Body of pancreas (tissue), 4 donors: Measurements from ENCODE around the gene ELAC2. TPM values are rescaled to one million over a fixed set of nuclear protein-coding genes. Genes with fewer than 3 reads are reported as not detected.

ENCODE experiments used
- ATAC-seq: fragments of 150-250 bp; one replicate; pipeline ENCODE4 v1.9.1; 2016
- DNase-seq, 4 donors: peaks; one replicate each; pipeline ENCODE4 v3.0.0-alpha.2; 2019
- H3K27ac ChIP-seq, 4 donors: fragments of 200-600 bp; sonication (generic); 1 replicate in 3 of 4; 2 replicates in 1 of 4; pipeline versions ENCODE4 v1.5.1 to v1.6.1; 2016 to 2019; ENCODE audit warnings: mild to moderate bottlenecking in 1 of 4, mixed read lengths in 1 of 4, moderate library complexity in 1 of 4
- H3K27me3 ChIP-seq, 2 donors: fragments of 200-600 bp; sonication (generic); one replicate each; pipeline ENCODE4 v1.6.0; 2016; ENCODE audit warnings: mild to moderate bottlenecking in 1 of 2
- H3K36me3 ChIP-seq, 2 donors: fragments of 200-600 bp; sonication (generic); replicated peaks in 1 of 2; 2 replicates each; pipeline ENCODE4 v1.5.1; 2016; ENCODE audit warnings: low read depth in 2 of 2; ENCODE audit not compliant: insufficient read depth in 1 of 2
- H3K4me1 ChIP-seq: fragments of 200-600 bp; sonication (generic); one replicate; pipeline ENCODE4 v1.6.0; 2016
- H3K4me3 ChIP-seq, 2 donors: fragments of 200-600 bp; sonication (generic); 1 replicate in 1 of 2; 2 replicates in 1 of 2; pipeline ENCODE4 v1.5.1; 2016 to 2019
- H3K9me3 ChIP-seq, 3 donors: fragments of 200-600 bp; sonication (generic); 1 replicate in 2 of 3; 2 replicates in 1 of 3; pipeline ENCODE4 v1.5.1; 2016
- CTCF ChIP-seq, 7 experiments: fragments of 450-650 bp in 4 of 7; fragments of 200-600 bp in 3 of 7; sonication (generic) in 3 of 7; IDR thresholded peaks; one replicate each; pipeline ENCODE4 v1.5.1; 2016 to 2019; ENCODE audit warnings: antibody characterized with exemption in 7 of 7
- POLR2A ChIP-seq, 3 donors: fragments of 450-650 bp; IDR thresholded peaks; one replicate each; pipeline ENCODE4 v1.6.1; 2016; ENCODE audit warnings: antibody characterized with exemption in 3 of 3, mild to moderate bottlenecking in 2 of 3
- WGBS, 2 donors: methylation state at CpG; one replicate each; pipeline ENCODE4 v1.1.5; 2017; 5-methylcytosine and 5-hydroxymethylcytosine counted together
- intact Hi-C: fragments of 100-400 bp; cut with DNase I; formaldehyde crosslinking; loops from one replicate; pipeline ENCODE4 v1.15.1; 2023
- total RNA-seq, 2 donors: library from RNA; depleted of rRNA; stranded (reverse); fragments of >200 nt; gene quantifications; one replicate each; pipeline ENCODE4 v1.1.0, GENCODE V29; 2016

ELAC2 gene
- total RNA-seq, 2 donors from 2014 or later, result 31.6 to 52.1 TPM

GRCh38 chr17:13024526-13025257 is 6.9 kb upstream of the ELAC2 start:
- H3K27me3 ChIP-seq, result no peaks in the 10 kb centered on the region
- no peaks in the 10 kb centered on the region for H3K36me3 ChIP-seq
- H3K9me3 ChIP-seq, result no peaks in the 10 kb centered on the region
- peak; percentile 61 to 78 (median 67) for DNase-seq
- H3K4me3 ChIP-seq, result no peak overlapping the region
- peak; percentile 83 for ATAC-seq
- TF ChIP-seq CTCF (IDR thresholded peaks at IDR 0.05) (peak; percentile 74 to 95 (median 81)), POLR2A (IDR thresholded peaks at IDR 0.05) (no peak)
- WGBS, 2 donors, result 28 to 35% methylated on average over 17 to 19 of the region's 19 CpGs
- no peaks in the 10 kb centered on the region for H3K4me1 ChIP-seq
- no peak overlapping the region for H3K27ac ChIP-seq
- intact Hi-C loops, result no loop called here

DNA sequence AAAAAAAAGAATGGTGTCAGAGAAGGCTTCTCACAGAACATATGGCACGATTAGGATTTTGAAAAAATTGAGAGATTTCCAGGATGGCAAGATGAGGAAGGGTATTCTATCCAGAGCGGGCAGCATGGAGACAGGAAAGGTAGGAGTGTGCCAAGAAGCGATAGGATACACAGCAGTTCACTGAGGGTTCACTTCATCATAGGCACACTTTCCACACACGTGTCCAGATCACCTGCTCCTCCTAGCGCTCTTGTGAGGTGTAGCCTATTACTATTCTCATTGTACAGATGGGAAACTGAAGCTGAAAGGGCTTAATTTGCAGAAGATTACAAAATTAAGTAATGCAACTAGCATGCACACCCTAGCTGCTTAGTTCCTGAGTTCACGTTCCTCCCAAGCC is 6.2 kb upstream of the ELAC2 start:
- intact Hi-C loops, result no loop called here
- no peak overlapping the region for H3K27ac ChIP-seq
- no peak for TF ChIP-seq POLR2A (IDR thresholded peaks at IDR 0.05)
- no peak for TF ChIP-seq CTCF (IDR thresholded peaks at IDR 0.05)
- DNase-seq (peak in 1 of 4 donors; percentile 36), ATAC-seq (peak; percentile 48)
- no peaks in the 10 kb centered on the region for H3K4me1 ChIP-seq
- no peaks in the 10 kb centered on the region for H3K36me3 ChIP-seq
- no peaks in the 10 kb centered on the region for H3K9me3 ChIP-seq
- no peak overlapping the region for H3K4me3 ChIP-seq
- H3K27me3 ChIP-seq, result no peaks in the 10 kb centered on the region
- 51 to 54% methylated on average over 6 of the region's 6 CpGs for WGBS, 2 donors

GRCh38 chr17:13016881-13017654 is 759 bp downstream of the ELAC2 start:
- 14 to 23% methylated on average over 15 to 21 of the region's 21 CpGs for WGBS, 2 donors
- DNase-seq (no peak), ATAC-seq (peak; percentile 2)
- Histone ChIP-seq H3K27me3 (no peaks in the 10 kb centered on the region), H3K4me3 (peak overlapping the region; percentile 50 to 87), H3K4me1 (peaks cover 18% of the 10 kb centered on the region), H3K27ac (peak overlapping the region; percentile 63 to 94 (median 84)), H3K9me3 (no peaks in the 10 kb centered on the region), H3K36me3 (peaks cover 9 to 21% of the 10 kb centered on the region in 2 donors)
- intact Hi-C loops, result no loop called here
- TF ChIP-seq CTCF (IDR thresholded peaks at IDR 0.05) (no peak), POLR2A (IDR thresholded peaks at IDR 0.05) (no peak)

DNA sequence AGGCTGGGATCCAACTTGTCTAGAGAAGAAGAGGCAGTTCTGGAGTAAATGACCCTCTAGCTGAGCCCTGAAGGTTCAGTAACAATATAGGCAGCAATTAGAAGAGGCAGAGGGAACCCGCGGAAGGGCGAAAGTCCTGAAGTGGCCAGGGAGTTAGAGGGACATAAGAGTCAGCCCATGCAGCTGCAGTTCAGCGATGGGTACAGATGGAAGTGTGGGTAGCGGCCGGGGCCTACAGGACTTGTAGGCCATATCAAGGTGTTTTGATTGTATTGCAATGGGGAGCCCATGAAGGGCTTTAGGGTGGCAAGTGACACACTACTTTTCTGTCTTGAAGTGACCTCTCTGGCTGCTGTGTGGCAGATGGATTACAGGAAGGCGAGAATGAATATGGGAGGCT is 3.0 kb downstream of the ELAC2 start:
- H3K27me3 ChIP-seq, result no peaks in the 10 kb centered on the region
- no peaks in the 10 kb centered on the region for H3K9me3 ChIP-seq
- no peak for TF ChIP-seq CTCF (IDR thresholded peaks at IDR 0.05)
- TF ChIP-seq POLR2A (IDR thresholded peaks at IDR 0.05), result no peak
- H3K4me3 ChIP-seq, result no peak overlapping the region
- peaks cover 9 to 32% of the 10 kb centered on the region in 2 donors for H3K36me3 ChIP-seq
- peaks cover 18% of the 10 kb centered on the region for H3K4me1 ChIP-seq
- intact Hi-C loops, result no loop called here
- ATAC-seq (no peak), DNase-seq (no peak)
- WGBS, 2 donors, result 84 to 95% methylated on average over 7 of the region's 7 CpGs
- no peak overlapping the region for H3K27ac ChIP-seq
